Measurements from ENCODE around the gene CD8A.

Gene CD8A

GRCh38 chr2:86818114-86818801 is 27.5 kb upstream of the CD8A start:
- ATAC-seq, result no peak
- TF ChIP-seq POU6F1 (CRISPR knock-in tag; IDR thresholded peaks at IDR 0.05; ENCODE audit: borderline replicate concordance, low read depth) (no peak), ZFP30 (CRISPR knock-in tag; IDR thresholded peaks at IDR 0.05) (no peak), PPARA (CRISPR knock-in tag; IDR thresholded peaks at IDR 0.05; ENCODE audit: borderline replicate concordance) (no peak), TCF4 (CRISPR knock-in tag; IDR thresholded peaks at IDR 0.05; ENCODE audit: borderline replicate concordance) (no peak)

GRCh38 chr2:86815611-86816010 is 24.9 kb upstream of the CD8A start:
- no peak for ATAC-seq
- TF ChIP-seq PATZ1 (CRISPR knock-in tag; IDR thresholded peaks at IDR 0.05; ENCODE audit: borderline replicate concordance), result no peak
- no peak for TF ChIP-seq OSR1 (CRISPR knock-in tag; IDR thresholded peaks at IDR 0.05)
- TF ChIP-seq BACH2 (CRISPR knock-in tag; IDR thresholded peaks at IDR 0.05; ENCODE audit: borderline replicate concordance), result no peak
- TF ChIP-seq RARB (CRISPR knock-in tag; IDR thresholded peaks at IDR 0.05), result no peak

- no peak for ATAC-seq
- TF ChIP-seq ZNF8 (CRISPR knock-in tag; IDR thresholded peaks at IDR 0.05), result no peak
- TF ChIP-seq ZNF70 (CRISPR knock-in tag; IDR thresholded peaks at IDR 0.05), result no peak
- TF ChIP-seq OSR1 (CRISPR knock-in tag; IDR thresholded peaks at IDR 0.05), result no peak
- no peak for TF ChIP-seq CSDC2 (CRISPR knock-in tag; IDR thresholded peaks at IDR 0.05)
- no peak for TF ChIP-seq TOX (CRISPR knock-in tag; IDR thresholded peaks at IDR 0.05; ENCODE audit: borderline replicate concordance)
- TF ChIP-seq PPARA (CRISPR knock-in tag; IDR thresholded peaks at IDR 0.05; ENCODE audit: borderline replicate concordance), result no peak
Observed at GRCh38 chr2:86809481-86810121, 18.9 kb upstream of the CD8A start.

GRCh38 chr2:86808315-86809161 is 17.8 kb upstream of the CD8A start:
- ATAC-seq, result peak; percentile 96
- TF ChIP-seq TOX (CRISPR knock-in tag; IDR thresholded peaks at IDR 0.05; ENCODE audit: borderline replicate concordance), result no peak
- 0 out of 2 replicates have a peak, but pooled peaks have one; percentile 22 for TF ChIP-seq TSHZ2 (CRISPR knock-in tag; IDR thresholded peaks at IDR 0.05)
- TF ChIP-seq TCF4 (CRISPR knock-in tag; IDR thresholded peaks at IDR 0.05; ENCODE audit: borderline replicate concordance), result no peak
- TF ChIP-seq ZC3H10 (CRISPR knock-in tag; IDR thresholded peaks at IDR 0.05), result no peak

- peak; percentile 74 for ATAC-seq
- no peak for TF ChIP-seq SNAI2 (CRISPR knock-in tag; IDR thresholded peaks at IDR 0.05)
- TF ChIP-seq PATZ1 (CRISPR knock-in tag; IDR thresholded peaks at IDR 0.05; ENCODE audit: borderline replicate concordance), result no peak
- TF ChIP-seq ZNF565 (CRISPR knock-in tag; conservative IDR thresholded peaks at IDR 0.05; ENCODE audit: low read depth), result no peak
- no peak for TF ChIP-seq ZNF70 (CRISPR knock-in tag; IDR thresholded peaks at IDR 0.05)
- TF ChIP-seq RARB (CRISPR knock-in tag; IDR thresholded peaks at IDR 0.05), result no peak
- no peak for TF ChIP-seq ZFP3 (CRISPR knock-in tag; IDR thresholded peaks at IDR 0.05)
Observed at GRCh38 chr2:86807468-86808275, 17.0 kb upstream of the CD8A start.

Data from SK-N-SH treated with all-trans-retinoic acid at 6 μM for 48 hours (cell line).